ENCODE measurements around the gene PPP1R9B.

Gene PPP1R9B, protein sequence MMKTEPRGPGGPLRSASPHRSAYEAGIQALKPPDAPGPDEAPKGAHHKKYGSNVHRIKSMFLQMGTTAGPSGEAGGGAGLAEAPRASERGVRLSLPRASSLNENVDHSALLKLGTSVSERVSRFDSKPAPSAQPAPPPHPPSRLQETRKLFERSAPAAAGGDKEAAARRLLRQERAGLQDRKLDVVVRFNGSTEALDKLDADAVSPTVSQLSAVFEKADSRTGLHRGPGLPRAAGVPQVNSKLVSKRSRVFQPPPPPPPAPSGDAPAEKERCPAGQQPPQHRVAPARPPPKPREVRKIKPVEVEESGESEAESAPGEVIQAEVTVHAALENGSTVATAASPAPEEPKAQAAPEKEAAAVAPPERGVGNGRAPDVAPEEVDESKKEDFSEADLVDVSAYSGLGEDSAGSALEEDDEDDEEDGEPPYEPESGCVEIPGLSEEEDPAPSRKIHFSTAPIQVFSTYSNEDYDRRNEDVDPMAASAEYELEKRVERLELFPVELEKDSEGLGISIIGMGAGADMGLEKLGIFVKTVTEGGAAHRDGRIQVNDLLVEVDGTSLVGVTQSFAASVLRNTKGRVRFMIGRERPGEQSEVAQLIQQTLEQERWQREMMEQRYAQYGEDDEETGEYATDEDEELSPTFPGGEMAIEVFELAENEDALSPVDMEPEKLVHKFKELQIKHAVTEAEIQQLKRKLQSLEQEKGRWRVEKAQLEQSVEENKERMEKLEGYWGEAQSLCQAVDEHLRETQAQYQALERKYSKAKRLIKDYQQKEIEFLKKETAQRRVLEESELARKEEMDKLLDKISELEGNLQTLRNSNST

DNA sequence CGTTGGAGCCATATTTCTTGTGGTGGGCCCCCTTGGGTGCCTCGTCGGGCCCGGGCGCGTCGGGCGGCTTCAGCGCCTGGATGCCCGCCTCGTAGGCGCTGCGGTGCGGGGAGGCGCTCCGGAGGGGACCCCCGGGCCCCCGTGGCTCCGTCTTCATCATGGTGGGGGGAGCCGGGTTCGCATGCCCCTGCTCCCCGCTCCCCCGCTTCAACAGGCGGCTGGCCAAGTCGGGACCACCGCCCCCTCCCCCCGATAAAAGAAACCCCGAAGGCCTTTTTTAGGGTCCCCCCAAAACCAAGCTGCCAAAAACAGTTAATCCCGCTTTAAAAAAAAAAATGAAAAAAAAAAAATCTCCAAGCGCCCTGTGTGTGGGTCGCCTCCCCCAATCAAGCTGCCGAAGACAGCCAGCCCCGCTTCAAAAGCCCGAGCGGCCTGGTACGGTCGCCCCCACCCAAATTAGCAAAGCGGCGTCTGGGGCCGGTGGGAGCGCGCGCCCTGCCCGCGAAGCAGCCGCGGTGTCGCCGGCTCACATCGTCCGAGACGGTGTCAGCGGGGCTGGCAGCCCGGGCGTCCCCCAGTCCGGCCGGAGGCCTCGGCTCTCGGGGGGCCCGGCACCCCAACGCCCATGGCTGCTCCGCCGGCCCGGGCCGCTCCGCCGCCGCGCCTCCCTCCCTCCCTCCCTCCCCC is at the start of gene PPP1R9B:
TSS of gene PPP1R9B (minus strand) at position 324 of the 687 bp plus-strand sequence. CDS start at position 160, 164 bp downstream.
- Histone ChIP-seq H3K27me3 (ENCODE audit: control insufficient read depth in 2 of 2, insufficient read depth in 2 of 2, low read length in 2 of 2) (no peaks in the 10 kb centered on the region), H3K4me1 (ENCODE audit: control insufficient read depth in 2 of 2, insufficient read depth in 2 of 2, low read length in 2 of 2) (peaks cover 50 to 55% of the 10 kb centered on the region in 2 donors), H3K9me3 (ENCODE audit: control insufficient read depth in 2 of 2, low read length in 2 of 2) (no peaks in the 10 kb centered on the region)

DNA sequence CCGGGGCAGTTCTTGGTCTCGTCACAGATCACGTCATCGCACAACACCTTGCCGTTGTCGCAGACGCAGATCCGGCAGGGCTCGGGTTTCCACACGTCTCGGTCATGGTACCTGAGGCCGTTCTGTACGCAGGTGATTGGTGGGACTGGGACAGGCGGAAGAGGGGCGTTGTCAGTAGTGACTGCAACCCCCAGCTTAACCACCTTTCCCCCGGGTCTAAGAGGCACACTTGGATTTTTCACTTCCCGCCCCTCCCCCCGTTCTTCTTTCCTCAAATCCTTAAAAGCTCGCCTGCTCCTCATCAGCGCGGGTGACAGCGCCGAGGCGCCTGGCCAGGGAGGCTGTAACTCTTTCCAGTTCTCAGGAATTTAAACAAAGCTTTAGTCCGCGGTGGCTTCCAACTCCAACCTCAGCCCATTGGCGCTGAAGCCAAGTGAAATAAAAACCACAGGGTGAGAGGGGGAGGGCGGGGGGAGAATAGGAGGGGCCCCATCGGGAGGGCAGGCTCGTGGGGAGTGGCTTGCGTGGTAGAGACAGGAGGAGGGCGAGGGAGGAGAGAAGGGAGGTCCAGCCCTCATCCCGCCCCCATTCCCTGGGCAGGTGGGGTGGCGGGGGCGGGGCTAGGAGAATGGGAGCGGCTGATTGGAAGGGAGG is 49.5 kb upstream of the PPP1R9B start:
- Histone ChIP-seq H3K27me3 (ENCODE audit: control insufficient read depth in 2 of 2, insufficient read depth in 2 of 2, low read length in 2 of 2) (peaks cover 8 to 25% of the 10 kb centered on the region in 2 donors), H3K9me3 (ENCODE audit: control insufficient read depth in 2 of 2, low read length in 2 of 2) (no peaks in the 10 kb centered on the region), H3K36me3 (ENCODE audit: control insufficient read depth in 2 of 2, insufficient read depth in 2 of 2, low read length in 2 of 2) (peaks cover 12 to 16% of the 10 kb centered on the region in 2 donors), H3K4me3 (ENCODE audit: low read length in 2 of 2) (peak overlapping the region; percentile 47 to 71), H3K4me1 (ENCODE audit: control insufficient read depth in 2 of 2, insufficient read depth in 2 of 2, low read length in 2 of 2) (peaks cover 11 to 13% of the 10 kb centered on the region in 2 donors), H3K27ac (ENCODE audit: low read depth in 2 of 2, low read length in 2 of 2) (peak overlapping the region; percentile 85 to 90), H3K9ac (ENCODE audit: low read depth in 1 of 2, low read length in 2 of 2) (peak overlapping the region; percentile 52 to 53)

More for the DNA sequence above, at the start of gene PPP1R9B:
- peak within 1 kb of the TSS; percentile 74 to 78 for H3K9ac ChIP-seq (ENCODE audit: low read depth in 1 of 2, low read length in 2 of 2)
- H3K27ac ChIP-seq (ENCODE audit: low read depth in 2 of 2, low read length in 2 of 2), result peak within 1 kb of the TSS; percentile 88 to 92
- H3K4me3 ChIP-seq (ENCODE audit: low read length in 2 of 2), result peak within 1 kb of the TSS; percentile 81 to 86
- peaks cover 2 to 6% of the 10 kb centered on the region in 2 donors for H3K36me3 ChIP-seq (ENCODE audit: control insufficient read depth in 2 of 2, insufficient read depth in 2 of 2, low read length in 2 of 2)

DNA sequence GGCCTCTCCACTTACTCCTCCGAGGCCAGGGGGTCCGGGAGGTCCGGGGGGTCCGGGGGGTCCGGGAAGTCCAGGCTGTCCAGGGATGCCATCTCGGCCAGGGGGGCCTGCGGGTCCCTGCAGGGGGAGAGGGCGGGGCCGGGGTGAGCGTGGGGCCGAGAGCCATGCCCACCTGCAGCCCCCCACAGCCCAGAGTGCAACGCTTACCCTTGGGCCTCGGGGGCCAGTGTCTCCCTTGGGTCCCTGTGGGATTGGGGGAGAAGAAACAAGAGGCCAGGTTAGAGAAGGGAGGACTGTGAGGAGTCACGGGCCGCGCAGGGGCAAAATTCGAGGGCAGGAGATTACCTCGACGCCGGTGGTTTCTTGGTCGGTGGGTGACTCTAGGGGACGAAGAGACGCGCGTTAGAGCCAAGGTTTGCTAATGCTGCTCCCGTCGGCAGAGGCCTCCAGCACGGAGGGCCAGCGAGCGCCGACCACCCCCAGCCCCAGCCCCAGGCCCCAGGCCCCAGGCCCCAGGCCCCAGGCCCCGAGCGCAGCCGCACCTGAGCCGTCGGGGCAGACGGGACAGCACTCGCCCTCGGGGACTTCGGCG is 48.8 kb upstream of the PPP1R9B start:
- H3K4me3 ChIP-seq (ENCODE audit: low read length in 2 of 2), result peak overlapping the region; percentile 47 to 71
- H3K36me3 ChIP-seq (ENCODE audit: control insufficient read depth in 2 of 2, insufficient read depth in 2 of 2, low read length in 2 of 2), result peaks cover 12 to 16% of the 10 kb centered on the region in 2 donors
- peak overlapping the region; percentile 68 to 90 for H3K27ac ChIP-seq (ENCODE audit: low read depth in 2 of 2, low read length in 2 of 2)
- H3K4me1 ChIP-seq (ENCODE audit: control insufficient read depth in 2 of 2, insufficient read depth in 2 of 2, low read length in 2 of 2), result peaks cover 11 to 13% of the 10 kb centered on the region in 2 donors
- H3K9me3 ChIP-seq (ENCODE audit: control insufficient read depth in 2 of 2, low read length in 2 of 2), result no peaks in the 10 kb centered on the region
- H3K9ac ChIP-seq (ENCODE audit: low read depth in 1 of 2, low read length in 2 of 2), result peak overlapping the region in 1 of 2 donors; percentile 53
- H3K27me3 ChIP-seq (ENCODE audit: control insufficient read depth in 2 of 2, insufficient read depth in 2 of 2, low read length in 2 of 2), result peaks cover 8 to 25% of the 10 kb centered on the region in 2 donors

DNA sequence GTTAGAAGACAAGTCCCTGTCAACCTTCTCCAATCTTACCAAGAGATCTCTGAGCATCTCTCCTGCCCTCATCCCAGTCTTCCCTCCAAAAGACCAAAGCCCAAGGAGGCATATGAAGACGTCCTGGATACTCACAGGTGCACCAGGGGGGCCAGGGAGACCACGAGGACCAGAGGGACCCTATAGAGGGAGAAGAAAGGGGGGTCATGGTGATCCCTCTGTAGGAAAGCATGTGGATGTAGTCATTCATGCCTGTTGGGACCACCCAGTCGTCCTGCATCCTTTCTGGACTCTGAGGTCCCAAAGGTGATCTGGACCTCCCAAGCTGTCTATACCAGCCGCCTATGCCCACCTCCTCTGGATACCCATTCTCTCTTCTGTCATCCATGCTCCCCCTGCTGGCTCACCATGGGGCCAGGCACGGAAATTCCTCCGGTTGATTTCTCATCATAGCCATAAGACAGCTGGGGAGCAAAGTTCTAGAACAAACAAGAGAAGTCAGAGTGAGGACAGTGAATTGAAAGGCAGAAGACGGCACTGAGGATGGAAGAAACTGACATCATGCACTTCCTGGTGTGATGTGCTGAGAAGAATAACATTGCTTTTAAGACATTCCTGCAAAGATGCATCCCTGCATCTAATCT is 47.7 kb upstream of the PPP1R9B start:
- Histone ChIP-seq H3K4me1 (ENCODE audit: control insufficient read depth in 2 of 2, insufficient read depth in 2 of 2, low read length in 2 of 2) (peaks cover 11 to 13% of the 10 kb centered on the region in 2 donors), H3K27me3 (ENCODE audit: control insufficient read depth in 2 of 2, insufficient read depth in 2 of 2, low read length in 2 of 2) (peaks cover 8 to 19% of the 10 kb centered on the region in 2 donors), H3K9ac (ENCODE audit: low read depth in 1 of 2, low read length in 2 of 2) (no peak overlapping the region), H3K27ac (ENCODE audit: low read depth in 2 of 2, low read length in 2 of 2) (no peak overlapping the region), H3K4me3 (ENCODE audit: low read length in 2 of 2) (no peak overlapping the region), H3K9me3 (ENCODE audit: control insufficient read depth in 2 of 2, low read length in 2 of 2) (no peaks in the 10 kb centered on the region), H3K36me3 (ENCODE audit: control insufficient read depth in 2 of 2, insufficient read depth in 2 of 2, low read length in 2 of 2) (peaks cover 12 to 23% of the 10 kb centered on the region in 2 donors)

DNA sequence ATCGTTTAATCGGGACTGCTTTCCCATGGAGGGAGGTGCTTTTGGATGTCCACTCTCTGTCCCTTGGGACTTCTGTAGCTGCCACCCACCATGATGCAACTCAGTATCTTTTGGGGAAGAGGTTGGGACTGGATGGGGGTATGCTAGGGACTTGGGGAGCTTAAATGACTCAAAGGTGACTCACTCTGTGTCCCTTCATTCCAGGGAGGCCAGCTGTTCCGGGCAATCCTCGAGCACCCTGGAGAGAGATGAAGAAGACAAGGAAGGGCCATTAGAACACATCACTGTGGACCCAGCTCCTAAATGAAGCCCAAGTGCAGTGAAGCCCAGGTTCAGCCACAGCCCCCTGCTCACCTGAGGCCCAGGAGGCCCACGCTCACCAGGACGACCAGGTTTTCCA is 46.3 kb upstream of the PPP1R9B start:
- Histone ChIP-seq H3K36me3 (ENCODE audit: control insufficient read depth in 2 of 2, insufficient read depth in 2 of 2, low read length in 2 of 2) (peaks cover 12 to 23% of the 10 kb centered on the region in 2 donors), H3K27me3 (ENCODE audit: control insufficient read depth in 2 of 2, insufficient read depth in 2 of 2, low read length in 2 of 2) (peaks cover 8% of the 10 kb centered on the region in 2 donors), H3K9ac (ENCODE audit: low read depth in 1 of 2, low read length in 2 of 2) (no peak overlapping the region), H3K9me3 (ENCODE audit: control insufficient read depth in 2 of 2, low read length in 2 of 2) (no peaks in the 10 kb centered on the region), H3K4me3 (ENCODE audit: low read length in 2 of 2) (no peak overlapping the region), H3K27ac (ENCODE audit: low read depth in 2 of 2, low read length in 2 of 2) (no peak overlapping the region), H3K4me1 (ENCODE audit: control insufficient read depth in 2 of 2, insufficient read depth in 2 of 2, low read length in 2 of 2) (peaks cover 11 to 13% of the 10 kb centered on the region in 2 donors)

DNA sequence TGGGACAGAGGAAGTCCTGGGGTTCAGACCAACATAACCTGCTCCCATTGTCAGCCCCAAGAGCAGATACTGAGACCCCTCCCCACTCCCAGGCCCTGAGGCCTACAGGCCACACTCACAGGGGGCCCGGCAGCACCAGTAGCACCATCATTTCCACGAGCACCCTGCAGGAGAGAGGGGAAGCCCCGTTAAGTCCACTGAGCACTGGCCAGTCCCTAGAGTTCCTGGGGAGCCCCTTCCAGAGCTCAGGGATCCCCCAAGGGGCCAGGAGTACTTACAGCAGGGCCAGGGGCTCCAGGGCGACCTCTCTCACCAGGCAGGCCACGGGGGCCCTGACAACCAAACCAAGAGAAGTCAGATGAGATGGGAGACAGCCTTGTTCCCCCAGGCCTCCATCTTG is 45.6 kb upstream of the PPP1R9B start:
- H3K9me3 ChIP-seq (ENCODE audit: control insufficient read depth in 2 of 2, low read length in 2 of 2), result no peaks in the 10 kb centered on the region
- no peak overlapping the region for H3K27ac ChIP-seq (ENCODE audit: low read depth in 2 of 2, low read length in 2 of 2)
- H3K36me3 ChIP-seq (ENCODE audit: control insufficient read depth in 2 of 2, insufficient read depth in 2 of 2, low read length in 2 of 2), result peaks cover 12 to 29% of the 10 kb centered on the region in 2 donors
- H3K4me1 ChIP-seq (ENCODE audit: control insufficient read depth in 2 of 2, insufficient read depth in 2 of 2, low read length in 2 of 2), result peaks cover 11 to 13% of the 10 kb centered on the region in 2 donors
- H3K4me3 ChIP-seq (ENCODE audit: low read length in 2 of 2), result no peak overlapping the region
- H3K9ac ChIP-seq (ENCODE audit: low read depth in 1 of 2, low read length in 2 of 2), result no peak overlapping the region
- peaks cover under 1 to 2% of the 10 kb centered on the region in 2 donors for H3K27me3 ChIP-seq (ENCODE audit: control insufficient read depth in 2 of 2, insufficient read depth in 2 of 2, low read length in 2 of 2)

DNA sequence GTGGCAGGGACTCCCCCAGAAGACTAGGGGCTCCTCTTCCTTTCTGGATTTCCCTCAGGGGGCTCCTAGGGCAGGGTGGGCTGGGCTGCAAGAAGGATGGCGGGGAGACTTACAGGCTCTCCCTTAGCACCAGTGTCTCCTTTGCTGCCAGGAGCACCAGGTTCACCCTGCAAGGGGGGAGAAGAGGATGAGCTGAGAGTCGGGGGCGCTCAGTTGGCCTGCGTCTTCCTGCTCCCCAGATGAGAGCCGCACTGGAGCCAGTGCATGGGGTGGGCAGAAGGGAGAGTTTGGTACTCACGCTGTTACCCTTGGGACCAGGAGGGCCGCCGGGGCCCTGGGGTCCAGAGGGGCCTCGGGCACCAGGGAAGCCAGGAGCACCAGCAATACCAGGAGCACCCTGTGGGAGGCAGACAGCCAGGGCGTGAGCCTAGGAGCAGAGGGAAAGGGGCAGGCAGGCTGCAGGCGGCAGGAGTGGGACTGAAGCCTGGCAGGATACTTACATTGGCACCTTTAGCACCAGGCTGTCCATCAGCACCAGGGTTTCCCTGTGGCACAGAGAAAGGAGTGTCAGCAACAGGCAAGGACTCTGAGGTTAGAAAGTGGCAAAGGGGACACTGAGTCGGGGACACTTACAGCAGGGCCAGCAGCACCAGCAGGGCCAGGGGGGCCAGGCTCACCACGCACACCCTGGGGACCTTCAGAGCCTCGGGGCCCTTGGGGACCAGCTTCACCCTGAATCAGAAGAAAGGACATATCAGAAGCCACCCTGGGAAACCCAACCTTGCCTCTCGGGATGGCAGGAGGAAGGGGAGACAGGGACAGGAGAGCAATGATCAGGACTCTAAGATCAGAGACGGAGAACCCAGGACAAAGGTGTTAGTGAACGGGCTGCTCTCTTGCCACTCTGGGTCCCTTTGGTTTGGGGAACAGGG is 44.7 kb upstream of the PPP1R9B start:
- H3K36me3 ChIP-seq (ENCODE audit: control insufficient read depth in 2 of 2, insufficient read depth in 2 of 2, low read length in 2 of 2), result peaks cover 12 to 31% of the 10 kb centered on the region in 2 donors
- no peak overlapping the region for H3K27ac ChIP-seq (ENCODE audit: low read depth in 2 of 2, low read length in 2 of 2)
- H3K4me1 ChIP-seq (ENCODE audit: control insufficient read depth in 2 of 2, insufficient read depth in 2 of 2, low read length in 2 of 2), result peaks cover 3 to 10% of the 10 kb centered on the region in 2 donors
- H3K27me3 ChIP-seq (ENCODE audit: control insufficient read depth in 2 of 2, insufficient read depth in 2 of 2, low read length in 2 of 2), result no peaks in the 10 kb centered on the region
- H3K9me3 ChIP-seq (ENCODE audit: control insufficient read depth in 2 of 2, low read length in 2 of 2), result no peaks in the 10 kb centered on the region
- no peak overlapping the region for H3K4me3 ChIP-seq (ENCODE audit: low read length in 2 of 2)
- H3K9ac ChIP-seq (ENCODE audit: low read depth in 1 of 2, low read length in 2 of 2), result no peak overlapping the region

DNA sequence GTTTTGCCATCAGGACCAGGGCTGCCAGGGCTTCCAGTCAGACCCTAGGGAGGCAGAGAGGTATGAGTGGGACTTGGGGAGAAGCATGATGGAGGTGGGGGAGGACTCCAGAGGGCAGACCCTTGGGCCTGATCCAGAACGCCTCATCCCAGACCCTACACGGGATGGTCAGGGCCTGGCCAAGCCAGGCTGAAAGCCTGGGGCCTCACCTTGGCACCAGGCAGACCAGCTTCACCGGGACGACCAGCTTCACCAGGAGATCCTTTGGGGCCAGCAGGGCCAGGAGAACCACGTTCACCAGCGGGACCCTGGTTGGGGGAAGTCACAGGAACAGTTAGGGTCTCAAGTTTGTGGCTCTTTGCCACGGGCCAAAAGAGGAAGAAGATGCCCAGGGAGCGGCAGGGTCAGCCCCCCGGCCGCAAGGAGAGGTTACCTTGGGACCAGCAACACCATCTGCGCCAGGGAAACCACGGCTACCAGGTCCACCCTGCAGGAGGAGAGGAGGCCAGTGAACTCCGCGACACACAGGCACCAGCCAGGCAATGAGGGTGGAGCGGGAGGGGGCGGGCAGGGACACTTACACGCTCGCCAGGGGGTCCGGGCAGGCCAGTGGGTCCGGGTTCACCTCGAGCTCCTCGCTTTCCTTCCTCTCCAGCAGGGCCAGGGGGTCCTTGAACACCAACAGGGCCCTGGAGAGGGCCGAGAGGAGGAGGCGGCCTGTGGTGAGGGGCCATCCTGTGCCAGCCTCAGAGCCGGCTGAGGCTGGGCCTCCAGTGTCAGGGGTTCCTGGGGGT is 43.9 kb upstream of the PPP1R9B start:
- Histone ChIP-seq H3K36me3 (ENCODE audit: control insufficient read depth in 2 of 2, insufficient read depth in 2 of 2, low read length in 2 of 2) (peaks cover 12 to 31% of the 10 kb centered on the region in 2 donors), H3K27ac (ENCODE audit: low read depth in 2 of 2, low read length in 2 of 2) (no peak overlapping the region), H3K9me3 (ENCODE audit: control insufficient read depth in 2 of 2, low read length in 2 of 2) (no peaks in the 10 kb centered on the region), H3K4me3 (ENCODE audit: low read length in 2 of 2) (no peak overlapping the region), H3K27me3 (ENCODE audit: control insufficient read depth in 2 of 2, insufficient read depth in 2 of 2, low read length in 2 of 2) (no peaks in the 10 kb centered on the region), H3K9ac (ENCODE audit: low read depth in 1 of 2, low read length in 2 of 2) (no peak overlapping the region), H3K4me1 (ENCODE audit: control insufficient read depth in 2 of 2, insufficient read depth in 2 of 2, low read length in 2 of 2) (peaks cover 0 to 3% of the 10 kb centered on the region in 2 donors)

Data from mucosa of rectum (tissue), 2 donors.